NCI-H2029 treated with DMSO at 0.1 percent for 48 hours (cell line): ENCODE data around the gene DOK6.

Experiments used
- DNase-seq: peaks from one replicate; lab custom pipeline; 2025; lab: John Stamatoyannopoulos, UW

Gene DOK6

DNA sequence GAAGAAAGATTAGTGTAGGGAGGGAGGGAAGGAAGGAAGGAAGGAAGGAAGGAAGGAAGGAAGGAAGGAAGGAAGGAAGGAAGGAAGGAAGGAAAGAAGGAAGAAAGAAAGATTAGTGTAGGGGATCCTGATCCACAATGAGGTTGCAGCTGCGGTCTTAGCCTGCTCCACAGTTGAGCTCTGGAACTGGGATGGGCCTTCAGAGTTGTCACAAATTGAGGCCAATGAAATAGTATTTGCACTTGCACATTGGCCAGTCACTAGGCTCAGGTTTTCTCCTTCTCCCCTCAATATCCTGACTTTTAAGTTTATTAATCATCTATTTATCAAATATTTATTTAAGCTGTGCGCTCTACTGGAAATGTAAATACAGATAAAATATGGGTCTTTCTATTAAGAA is 34.3 kb downstream of the DOK6 start:
- no peak for DNase-seq

DNA sequence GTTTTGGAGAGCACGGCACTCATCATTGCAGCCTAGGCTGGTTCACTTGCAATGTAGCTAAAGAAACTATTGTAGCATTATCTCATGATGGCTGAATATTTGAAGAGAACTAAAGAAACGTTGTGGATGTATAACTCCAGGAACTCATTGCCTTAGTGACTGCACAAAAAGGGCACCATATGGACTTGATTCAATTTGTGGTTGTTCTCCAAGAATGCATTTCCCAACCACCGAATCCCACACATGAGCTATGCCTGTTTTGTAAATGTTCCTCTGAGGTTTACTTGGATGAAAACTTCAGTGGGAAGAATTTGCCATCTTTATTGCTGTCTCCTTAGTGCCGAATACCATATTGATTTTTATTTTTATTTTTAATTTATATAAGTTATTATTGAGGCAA is 43.5 kb downstream of the DOK6 start:
- DNase-seq, result no peak

DNA sequence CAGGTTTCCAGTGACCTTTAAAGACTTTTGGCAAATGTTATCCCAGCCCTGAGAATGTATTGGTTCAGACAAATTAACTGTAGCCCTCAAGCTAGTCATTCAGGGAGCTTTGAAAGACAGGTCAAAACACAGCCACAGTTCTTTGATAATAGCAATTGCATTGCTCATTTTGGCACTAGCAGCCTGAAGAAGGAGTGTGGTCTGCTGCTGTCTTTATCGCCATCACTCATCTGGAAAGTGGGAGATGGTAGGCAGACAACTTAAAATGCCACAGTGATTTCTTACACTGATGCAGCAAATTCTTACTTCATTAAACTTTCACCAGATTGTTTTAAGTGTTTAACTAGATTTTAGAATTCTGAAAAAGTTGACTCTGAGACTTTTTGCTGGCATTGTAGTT is 47.2 kb downstream of the DOK6 start:
- DNase-seq, result no peak

DNA sequence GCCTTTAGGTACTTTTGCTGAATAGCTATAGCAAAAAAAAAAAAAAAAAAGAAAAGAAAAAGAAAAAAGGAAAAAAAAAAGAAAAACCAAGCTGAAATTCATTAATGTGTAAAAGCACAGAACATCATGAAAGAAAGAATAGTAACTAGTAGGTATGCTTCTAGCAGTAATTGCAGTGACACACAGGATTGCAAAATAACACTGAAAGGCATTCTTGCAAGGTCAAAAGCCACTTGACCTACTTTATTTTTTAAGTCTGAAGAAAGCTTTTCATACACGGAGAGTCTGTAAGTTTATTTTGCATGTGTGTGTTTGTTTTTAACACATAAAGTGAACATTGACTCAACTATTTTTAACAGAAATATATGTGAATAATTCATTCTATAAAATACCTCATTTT is 54.4 kb downstream of the DOK6 start:
- no peak for DNase-seq

DNA sequence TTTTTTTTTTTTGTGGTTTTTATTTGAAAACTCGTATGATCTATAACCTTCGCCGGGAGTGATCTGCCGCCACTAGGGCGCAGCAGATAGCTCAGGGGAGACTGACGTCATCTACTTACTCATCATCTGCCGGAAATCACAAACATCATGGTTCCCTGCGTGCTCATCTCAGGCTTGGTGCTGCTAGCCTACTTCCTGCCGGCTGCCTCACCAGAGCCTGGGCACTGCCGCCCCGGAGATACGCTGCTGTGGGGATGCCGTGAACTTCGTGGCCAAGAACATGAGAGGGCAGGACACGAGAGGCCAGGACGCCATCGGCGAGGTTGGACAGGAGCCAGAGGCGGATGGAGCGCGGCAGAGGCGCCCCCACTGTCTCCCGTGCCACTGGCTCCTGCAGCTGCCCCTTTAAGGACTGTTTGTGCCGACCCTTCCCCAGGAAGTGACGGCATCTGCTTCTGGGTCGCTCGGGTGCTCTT is 68.8 kb downstream of the DOK6 start:
- DNase-seq, result peak; percentile 30

DNA sequence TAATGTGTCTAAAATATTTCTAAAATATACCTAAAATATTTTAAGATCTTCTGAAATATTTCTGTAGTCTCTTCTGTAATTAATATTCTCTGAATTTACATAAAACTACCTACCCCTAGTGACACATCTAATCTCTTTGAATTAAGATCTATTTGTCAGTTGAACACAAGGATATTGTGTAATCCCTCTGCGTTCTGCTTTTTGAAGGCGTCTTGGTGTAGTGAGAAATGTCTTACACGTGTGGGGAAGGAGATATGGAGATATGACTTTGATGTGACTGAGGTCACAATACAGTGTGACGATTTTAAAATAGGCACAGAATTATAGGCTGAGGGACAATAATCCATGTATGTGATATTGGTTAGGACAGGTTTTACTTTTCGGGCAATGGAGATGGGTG is 79.8 kb downstream of the DOK6 start:
- no peak for DNase-seq

DNA sequence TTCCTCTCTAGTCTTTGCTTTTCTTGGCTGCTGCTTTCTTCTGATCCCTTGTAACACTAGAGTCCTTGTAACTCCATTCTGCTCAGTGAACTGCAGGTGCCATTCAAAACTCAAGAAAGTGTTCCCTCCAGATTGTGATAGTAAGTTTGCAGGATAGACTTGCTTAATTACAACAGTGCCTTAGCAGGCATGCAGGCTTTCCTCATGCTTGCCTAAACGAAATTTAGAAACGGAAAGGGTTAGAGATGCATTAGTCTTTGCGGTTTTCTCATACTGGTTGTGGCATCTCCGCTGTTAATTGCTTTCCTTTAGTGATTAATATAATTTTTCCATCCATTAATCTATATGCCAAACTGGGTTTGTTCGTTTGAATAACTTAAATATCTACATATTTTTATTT is 82.9 kb downstream of the DOK6 start:
- no peak for DNase-seq

DNA sequence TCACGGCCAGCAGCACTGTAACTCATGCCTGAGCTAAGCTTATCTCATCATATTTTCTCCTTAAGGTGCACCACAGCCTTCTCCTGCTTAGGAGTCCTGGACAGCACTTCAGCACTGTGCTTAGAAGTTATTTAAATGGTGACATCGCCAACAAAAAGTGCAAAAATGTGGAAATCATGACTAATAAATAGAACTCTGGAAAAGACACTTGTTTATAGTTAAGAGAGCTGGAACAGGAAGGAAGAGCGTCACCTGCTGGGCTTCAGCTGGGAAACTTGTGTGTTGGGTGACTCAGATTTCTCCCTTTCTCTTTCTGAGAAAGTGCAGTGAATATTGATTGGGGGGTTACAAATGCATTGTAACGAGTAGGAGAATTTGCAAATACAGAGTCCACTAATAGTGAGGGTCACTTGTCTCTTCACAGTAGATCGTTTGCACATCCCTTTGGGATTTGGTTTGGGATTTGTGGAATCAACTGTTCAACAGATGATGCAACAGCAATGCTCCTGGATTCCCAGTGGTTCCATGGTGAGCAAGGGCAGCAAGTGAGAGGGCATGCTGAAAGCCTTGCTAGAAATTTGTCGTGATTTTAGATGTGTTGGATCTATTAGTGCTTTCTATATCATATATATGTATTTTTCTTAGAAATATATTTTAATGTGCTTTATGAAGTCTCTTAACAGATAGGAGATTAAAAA is 84.2 kb downstream of the DOK6 start:
- DNase-seq, result no peak

DNA sequence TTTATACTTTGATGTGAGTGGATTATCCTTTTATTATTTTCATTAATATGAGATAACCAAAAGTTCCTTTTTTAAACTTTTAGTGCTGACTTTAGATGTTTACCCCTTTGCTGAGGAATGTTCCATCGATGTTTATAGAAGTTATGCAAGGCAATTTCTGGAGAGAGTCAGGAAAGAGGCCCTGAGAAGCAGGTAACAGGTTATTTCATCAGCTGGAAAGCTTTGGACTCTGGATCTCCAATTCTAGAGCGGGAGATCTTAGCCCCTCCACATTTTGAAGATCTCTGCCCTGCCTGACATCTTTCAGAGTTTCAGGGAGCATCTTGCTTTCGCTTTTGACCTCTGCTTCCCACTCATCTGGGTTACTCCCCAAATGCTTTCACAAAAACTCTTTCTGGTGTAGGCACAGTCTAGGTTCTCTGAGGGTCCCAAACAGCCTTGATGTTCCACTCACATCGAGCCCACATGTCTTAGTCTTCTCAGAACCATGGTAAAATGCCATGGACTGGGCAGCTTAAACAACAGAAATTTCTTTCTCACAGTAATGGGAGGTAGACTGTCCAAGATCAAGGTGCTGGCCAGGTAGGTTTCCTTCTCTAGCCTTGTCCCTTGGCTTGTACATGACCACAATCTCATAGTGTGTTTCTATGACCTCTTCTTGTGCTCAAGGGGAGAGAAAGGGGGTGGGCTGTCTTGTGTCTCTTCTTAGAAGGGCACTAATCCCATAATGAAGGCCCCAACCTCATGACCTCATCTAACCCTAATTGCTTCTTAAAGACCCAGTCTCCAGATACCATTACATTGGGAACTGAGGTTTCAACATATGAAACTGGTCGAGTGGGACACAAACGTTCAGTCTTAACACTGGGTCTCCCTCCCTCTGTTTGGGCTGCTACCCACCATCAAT is 87.1 kb downstream of the DOK6 start:
- no peak for DNase-seq

DNA sequence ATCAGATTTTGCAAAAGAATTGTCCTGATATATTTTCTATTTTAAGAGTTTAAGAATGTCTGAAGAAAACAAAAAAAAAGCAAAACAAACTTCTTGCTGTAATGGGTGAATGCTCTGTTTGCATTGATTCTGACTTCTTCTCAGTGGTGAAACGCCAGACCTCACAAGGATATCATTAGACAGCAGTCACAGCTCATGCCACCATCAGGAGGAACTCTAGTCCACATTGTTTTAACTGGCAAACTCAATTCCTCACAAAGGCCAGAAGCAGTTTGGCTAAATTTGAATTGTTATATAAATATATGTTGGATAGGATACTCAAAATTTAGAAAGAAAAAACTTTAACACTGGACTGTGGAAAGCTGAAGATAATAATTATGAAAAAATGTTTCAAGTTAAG is 89.4 kb downstream of the DOK6 start:
- DNase-seq, result no peak

DNA sequence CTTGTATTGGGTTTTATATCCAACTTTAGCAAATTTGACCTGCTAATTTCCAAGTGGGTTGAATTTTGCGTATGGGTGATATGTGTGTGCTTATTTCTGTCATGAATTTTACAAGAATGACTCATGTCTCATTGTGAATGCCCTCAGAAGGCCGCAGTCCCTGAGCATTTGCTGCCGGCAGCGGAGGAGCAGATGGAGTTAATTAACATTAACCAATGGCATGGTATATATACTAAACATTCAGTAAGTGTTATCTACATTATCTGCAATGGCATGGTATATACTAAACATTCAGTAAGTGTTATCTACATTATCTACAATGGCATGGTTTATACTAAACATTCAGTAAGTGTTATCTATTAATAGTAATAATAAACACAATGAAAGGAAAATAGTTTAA is 90.1 kb downstream of the DOK6 start:
- DNase-seq, result no peak

DNA sequence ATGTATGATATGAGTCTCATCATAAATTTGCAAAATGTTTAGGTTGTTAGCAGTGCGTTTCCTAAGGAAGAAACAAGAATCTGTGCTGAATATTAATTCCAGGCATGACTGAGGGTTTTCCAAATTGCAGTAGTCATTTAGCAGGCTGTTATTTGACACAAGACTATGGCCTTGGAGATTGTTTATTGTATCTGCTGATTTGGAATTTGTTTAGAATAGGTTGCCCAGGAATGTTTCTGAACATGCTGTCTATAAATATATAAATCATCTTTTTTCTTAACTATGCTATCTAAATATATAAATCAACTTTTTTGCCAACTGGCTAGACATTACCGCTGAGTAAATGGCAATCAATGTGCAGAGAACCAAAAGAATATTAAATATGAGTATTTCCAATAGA is 90.9 kb downstream of the DOK6 start:
- no peak for DNase-seq

DNA sequence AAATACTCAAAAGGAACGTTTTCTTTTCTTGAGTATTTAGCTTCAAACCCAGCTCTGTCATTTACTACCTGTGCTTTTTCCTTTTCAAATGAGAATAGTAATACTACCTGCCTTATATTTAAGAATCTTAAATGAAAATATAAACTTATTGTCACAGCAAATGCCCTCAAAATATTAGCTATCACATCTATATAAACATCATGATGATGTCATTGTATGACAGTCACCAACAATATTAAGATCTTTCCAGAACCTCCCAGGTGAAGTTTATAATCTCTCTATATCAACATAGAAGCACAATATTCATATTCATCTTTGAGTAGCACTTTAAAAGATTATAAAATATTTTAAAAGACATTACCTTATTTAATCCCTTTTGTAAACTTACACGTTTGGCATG is 92.2 kb downstream of the DOK6 start:
- DNase-seq, result no peak

DNA sequence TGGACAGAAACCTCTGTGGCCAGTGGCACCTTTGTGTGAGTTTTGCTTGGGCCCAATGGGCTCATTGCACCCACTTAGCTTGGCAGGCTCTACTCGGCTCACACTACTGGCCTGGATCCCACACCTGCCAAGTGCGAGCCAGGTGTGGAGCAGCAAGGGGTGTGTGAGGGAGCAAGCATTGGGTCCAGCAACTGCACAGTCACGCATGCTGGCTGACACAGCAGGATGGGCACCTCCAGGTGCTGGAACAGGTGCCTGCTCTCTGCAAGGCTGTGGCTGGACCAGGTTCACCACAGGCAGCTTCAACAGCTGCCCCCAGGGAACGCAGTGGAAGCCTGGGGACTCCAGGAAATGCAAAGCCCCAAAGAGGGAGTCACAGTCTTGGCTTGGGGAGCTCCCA is 94.2 kb downstream of the DOK6 start:
- DNase-seq, result no peak

DNA sequence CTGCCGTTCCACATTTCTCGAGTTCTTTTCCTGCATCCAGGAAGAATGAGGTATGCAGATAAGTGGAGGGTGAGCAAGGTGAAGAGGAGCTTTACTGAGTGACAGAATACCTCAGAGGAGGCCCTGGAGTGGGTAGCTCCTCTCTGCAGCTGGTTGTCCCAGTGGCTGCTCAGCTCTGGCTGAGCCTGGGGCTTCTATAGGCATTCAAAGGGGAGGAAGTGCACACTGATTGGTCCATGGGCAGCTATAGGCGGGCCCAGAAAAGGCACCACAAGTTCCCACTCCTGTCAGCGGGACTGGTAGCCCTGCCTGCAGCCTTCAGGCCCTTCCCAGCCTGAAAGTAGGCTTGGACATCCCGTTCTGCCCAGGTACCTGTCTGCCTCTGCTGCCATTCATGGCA is 94.7 kb downstream of the DOK6 start:
- DNase-seq, result no peak

DNA sequence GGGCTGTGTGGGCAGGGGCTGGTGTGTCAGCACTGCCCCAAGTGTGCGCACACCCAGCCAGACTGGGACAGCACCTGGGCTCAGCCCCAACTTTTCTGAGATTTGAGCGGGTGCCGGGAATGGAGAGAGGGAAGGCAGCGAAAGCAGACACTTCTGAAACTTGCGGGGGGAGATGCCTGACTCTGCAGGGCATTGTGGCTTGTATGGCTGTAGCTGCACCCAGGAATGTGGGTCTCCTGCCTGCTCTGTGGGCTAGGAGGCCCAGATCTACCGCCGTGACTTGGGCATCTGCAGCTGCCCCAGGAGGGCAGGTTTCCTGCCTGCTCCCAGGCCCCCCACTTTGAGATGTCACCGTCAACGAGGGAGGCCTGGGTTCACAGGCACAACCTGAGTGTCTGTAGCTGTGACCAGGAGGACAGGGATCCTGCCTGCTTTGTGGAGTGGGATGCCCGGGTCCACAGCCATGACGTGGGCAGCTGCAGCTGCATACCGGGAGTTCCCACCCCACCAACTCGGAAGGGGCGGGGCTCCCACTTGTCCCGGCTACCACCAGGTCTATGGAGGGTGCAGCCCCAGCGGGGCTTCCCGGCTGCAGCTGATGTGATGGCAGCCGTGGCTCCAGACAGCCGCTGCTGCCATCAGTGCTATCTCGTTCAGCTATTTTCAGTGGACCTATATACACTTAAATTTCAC is 95.3 kb downstream of the DOK6 start:
- no peak for DNase-seq

DNA sequence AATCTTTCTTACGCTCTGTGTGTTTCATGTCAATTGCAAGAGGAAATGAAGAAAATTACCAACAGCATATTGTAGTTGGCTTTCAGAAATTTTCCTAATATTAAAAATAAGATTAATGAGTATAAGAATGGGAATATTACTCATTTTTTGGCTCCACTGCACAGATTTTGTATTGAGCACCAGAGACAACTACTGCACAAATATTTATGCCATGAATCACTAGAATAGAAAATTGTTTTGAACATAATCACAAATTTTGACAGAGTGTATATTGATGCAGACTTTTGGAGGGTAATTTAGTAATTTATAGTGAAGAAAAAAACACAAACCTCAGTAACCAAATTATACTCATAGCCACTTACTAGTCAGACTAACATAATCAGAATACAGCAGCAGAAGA is 118.3 kb downstream of the DOK6 start:
- DNase-seq, result no peak

DNA sequence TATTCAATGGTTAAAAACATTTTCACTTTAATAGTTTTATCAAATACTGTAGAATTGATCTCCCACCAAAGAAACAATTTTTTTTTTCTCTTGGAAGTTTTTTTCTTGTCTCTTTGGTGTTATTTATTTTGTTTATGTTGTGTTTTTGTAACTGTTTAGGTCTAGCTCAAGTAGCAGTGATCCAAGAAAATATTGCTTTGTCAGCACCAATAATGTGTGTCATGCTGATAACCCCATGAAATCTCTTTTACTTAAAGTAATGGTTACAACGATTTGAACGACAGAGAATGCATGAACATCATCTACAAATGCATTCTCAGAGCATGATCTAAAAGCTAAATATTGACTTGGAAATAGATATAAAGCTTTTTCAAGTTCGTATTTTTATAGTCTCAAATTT is 122.9 kb downstream of the DOK6 start:
- no peak for DNase-seq

DNA sequence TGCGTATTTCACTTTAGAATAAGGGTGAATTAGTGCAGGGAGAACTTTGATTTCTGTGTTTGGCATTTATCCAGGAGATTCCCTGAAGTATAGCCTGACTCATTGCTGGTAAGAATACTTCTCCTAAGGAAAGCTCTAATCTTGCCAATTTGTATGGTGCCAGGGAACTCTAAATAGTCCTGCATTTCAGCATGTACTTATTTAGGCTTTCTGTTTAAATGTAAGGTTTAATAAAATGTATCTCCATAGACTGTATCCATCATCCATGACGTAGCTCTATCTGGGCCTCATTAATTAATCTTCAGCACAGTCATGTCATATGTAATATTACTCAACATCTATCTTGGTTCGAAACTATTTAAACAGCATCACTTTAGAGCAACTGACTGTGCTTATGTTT is 127.7 kb downstream of the DOK6 start:
- DNase-seq, result no peak

DNA sequence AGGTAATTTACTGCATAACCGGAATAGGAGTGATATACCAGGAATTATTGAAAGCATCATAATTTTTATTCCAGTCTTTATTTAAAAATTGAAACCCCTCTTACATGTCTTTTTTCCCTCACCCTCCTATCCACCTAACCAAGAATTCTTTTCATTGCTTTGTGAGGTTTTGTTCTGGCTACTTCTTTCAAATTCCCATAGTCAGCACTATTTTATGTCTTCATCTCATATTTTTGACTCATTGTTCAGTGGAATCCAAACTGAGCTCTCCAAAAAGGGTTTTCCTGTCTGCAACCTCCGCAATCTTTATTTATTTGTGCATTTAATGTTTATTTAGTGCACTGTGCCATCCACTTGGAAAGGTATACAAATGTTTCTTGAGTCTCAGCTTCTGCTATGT is 128.5 kb downstream of the DOK6 start:
- DNase-seq, result no peak

DNA sequence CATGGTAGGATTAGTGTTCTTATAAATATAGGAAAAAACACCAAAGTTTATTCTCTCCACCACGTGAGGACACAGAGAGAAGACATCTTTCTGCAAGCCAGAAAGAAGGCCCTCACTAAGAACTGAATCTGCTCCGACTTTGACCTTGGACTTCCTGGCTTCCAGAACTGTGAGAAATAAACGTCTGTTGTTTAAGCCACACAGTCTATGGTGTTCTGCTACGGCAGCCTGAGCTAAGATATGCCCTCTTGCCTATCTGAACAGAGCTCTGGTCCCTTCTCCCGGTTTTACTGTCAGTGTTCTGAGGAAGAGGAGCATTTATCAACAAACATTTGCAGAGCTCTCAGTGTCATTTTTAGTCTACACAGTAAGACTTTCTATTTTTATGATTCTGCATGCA is 131.3 kb downstream of the DOK6 start:
- DNase-seq, result no peak

DNA sequence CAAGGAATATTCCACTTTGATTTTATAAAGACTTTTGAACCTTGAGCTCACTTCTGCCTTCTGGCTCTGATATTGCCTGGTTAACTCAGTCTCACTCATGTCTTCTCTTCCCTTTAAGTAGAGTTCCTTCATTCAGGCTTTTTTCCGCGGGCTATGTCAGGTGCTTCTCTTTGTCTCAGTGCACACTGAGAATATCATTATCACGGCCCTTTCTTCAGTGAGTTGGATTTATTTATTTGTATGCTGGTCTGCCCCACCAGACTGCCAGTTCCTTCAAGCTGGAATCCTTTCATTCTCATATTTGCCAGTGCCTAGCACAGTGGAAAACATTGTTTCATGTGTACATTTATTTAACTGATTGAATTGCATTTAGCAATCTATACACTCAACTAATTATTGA is 136.5 kb downstream of the DOK6 start:
- DNase-seq, result no peak

DNA sequence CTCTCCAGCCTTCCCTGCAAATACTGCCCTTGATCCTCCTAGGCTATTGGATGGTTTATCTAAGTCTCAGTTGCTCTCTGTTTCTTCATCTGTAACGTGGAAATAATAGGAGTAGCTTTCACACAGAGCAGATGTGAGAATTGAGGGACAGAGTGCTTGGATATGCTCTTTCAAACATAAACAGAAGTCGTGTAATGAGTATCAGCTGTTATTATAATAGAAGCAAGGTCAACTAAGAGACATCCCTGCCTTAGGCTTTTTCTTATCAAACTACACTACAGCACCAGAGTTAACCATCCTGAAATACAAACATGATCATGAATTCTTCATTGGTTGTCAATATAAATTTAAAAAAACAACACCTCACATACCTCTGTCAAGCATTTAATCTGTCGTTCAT is 138.2 kb downstream of the DOK6 start:
- DNase-seq, result no peak
